ENCODE measurements around the gene SPARCL1. TPM values are rescaled to one million over a fixed set of nuclear protein-coding genes. Genes with fewer than 3 reads are reported as not detected.
"Not testable (repeated sequence)": the region's sequence is repeated elsewhere in the genome, so short reads cannot be mapped to it uniquely, and the experiment has no call there.

The SPARCL1 gene
- polyA plus RNA-seq, 2 of the 4 experiments (the other 2 are of a cell fraction), result not detected

DNA sequence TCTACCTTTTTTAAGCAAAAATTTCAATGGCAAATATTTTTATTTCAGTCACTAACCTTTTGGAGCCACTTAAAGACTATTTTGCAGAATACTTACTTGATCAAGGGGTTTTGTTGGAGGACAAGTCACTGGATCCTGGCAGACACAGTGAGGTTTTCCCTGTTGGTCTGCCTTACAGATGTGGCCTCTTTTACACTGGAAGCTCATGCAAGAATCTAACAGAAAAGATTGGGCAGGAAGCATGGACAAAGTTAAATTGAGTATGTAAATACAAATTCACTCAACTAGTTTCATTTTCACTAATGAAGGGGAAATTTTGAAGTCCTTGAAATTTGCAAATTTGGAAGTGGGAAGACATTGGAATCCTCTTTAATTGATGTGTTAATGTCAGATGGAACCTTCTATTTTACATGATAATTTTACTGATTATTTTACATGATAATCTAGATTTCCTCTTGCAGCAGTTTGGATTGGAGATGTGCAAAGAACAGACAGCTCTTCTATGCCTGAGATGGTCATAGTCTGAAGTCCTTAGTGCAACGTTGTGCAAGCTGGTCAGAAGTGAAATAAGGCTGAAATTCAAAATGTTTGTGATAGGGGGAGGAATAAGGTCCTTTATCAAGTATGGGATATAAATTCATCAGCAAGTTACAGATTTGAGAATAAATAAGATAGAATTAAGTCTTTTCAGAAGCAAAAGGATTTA lies 38.4 kb downstream of the SPARCL1 start:
- no peak for FAIRE-seq
- no peak for ATAC-seq
- H3K27ac ChIP-seq, result no peak overlapping the region
- H3K9me3 ChIP-seq, result no peaks in the 10 kb centered on the region
- ChIA-PET POLR2A (no interaction called here), CTCF (interaction anchor here (0.5 to 0.6 kb wide), 2 partner anchors 17 to 203 kb away, joined by 3 read pairs; no protein-coding TSS in a partner anchor)
- no peak overlapping the region for H3K4me3 ChIP-seq
- H3K4me2 ChIP-seq, result no peak overlapping the region
- H3K4me1 ChIP-seq, result no peaks in the 10 kb centered on the region
- no peak for TF ChIP-seq POLR2A (IDR thresholded peaks at IDR 0.05; ENCODE audit: low read length)
- no peak for TF ChIP-seq PHF8 (IDR thresholded peaks at IDR 0.05; ENCODE audit: borderline replicate concordance, low read depth)
- TF ChIP-seq EHF (CRISPR knock-in tag; IDR thresholded peaks at IDR 0.05), result no peak
- TF ChIP-seq JUN (IDR thresholded peaks at IDR 0.05), result no peak
- TF ChIP-seq, protein P1, sequence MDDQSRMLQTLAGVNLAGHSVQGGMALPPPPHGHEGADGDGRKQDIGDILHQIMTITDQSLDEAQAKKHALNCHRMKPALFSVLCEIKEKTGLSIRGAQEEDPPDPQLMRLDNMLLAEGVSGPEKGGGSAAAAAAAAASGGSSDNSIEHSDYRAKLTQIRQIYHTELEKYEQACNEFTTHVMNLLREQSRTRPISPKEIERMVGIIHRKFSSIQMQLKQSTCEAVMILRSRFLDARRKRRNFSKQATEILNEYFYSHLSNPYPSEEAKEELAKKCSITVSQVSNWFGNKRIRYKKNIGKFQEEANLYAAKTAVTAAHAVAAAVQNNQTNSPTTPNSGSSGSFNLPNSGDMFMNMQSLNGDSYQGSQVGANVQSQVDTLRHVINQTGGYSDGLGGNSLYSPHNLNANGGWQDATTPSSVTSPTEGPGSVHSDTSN (IDR thresholded peaks at IDR 0.05), result no peak
- no peak for TF ChIP-seq CHD2 (IDR thresholded peaks at IDR 0.05; ENCODE audit: low read length, partially characterized antibody)
- TF ChIP-seq ZC3H11A (IDR thresholded peaks at IDR 0.05), result no peak
- TF ChIP-seq POLR2AphosphoS2 (conservative IDR thresholded peaks at IDR 0.05; ENCODE audit: low read length), result no peak
- no peak for TF ChIP-seq GATA3 (IDR thresholded peaks at IDR 0.05; ENCODE audit: borderline replicate concordance)
- no peak for TF ChIP-seq FOXS1 (CRISPR knock-in tag; IDR thresholded peaks at IDR 0.05)
- TF ChIP-seq JUNB (IDR thresholded peaks at IDR 0.05), result no peak
- TF ChIP-seq, protein P2, sequence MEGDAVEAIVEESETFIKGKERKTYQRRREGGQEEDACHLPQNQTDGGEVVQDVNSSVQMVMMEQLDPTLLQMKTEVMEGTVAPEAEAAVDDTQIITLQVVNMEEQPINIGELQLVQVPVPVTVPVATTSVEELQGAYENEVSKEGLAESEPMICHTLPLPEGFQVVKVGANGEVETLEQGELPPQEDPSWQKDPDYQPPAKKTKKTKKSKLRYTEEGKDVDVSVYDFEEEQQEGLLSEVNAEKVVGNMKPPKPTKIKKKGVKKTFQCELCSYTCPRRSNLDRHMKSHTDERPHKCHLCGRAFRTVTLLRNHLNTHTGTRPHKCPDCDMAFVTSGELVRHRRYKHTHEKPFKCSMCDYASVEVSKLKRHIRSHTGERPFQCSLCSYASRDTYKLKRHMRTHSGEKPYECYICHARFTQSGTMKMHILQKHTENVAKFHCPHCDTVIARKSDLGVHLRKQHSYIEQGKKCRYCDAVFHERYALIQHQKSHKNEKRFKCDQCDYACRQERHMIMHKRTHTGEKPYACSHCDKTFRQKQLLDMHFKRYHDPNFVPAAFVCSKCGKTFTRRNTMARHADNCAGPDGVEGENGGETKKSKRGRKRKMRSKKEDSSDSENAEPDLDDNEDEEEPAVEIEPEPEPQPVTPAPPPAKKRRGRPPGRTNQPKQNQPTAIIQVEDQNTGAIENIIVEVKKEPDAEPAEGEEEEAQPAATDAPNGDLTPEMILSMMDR (IDR thresholded peaks at IDR 0.05), result no peak
- WGBS (ENCODE audit: missing lambda C conversion rate), result 25% methylated on average over 1 of the region's 1 CpG
- no peak for DNase-seq (ENCODE audit: low read depth in 1 of 2, low spot score in 1 of 2)

DNA sequence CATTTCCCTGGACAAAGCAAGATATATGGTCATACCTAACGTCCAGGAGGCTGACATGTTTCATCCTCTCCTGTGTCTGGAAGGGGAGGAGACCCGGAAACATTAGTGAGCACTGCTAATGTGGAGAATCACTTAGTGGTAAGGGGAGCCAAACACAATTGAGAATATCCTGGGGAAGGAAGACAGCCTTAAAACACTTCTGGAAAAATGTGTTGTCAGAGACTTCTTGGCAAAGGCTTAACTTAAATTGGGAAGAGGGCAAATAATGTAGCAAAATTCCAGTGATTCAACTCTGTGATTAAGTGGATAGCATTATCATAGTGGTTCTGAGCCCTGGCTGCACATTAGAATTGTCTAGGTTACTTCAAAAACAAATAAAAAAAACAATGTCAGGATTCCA lies 39.5 kb downstream of the SPARCL1 start:
- ChIA-PET CTCF (interaction anchor here (1.0 kb wide), 1 partner anchor 23 kb away, joined by 3 read pairs; no protein-coding TSS in a partner anchor), POLR2A (no interaction called here)
- 56% methylated on average over 2 of the region's 2 CpGs for WGBS (ENCODE audit: missing lambda C conversion rate)
- Histone ChIP-seq H3K4me3 (no peak overlapping the region), H3K9me3 (no peaks in the 10 kb centered on the region), H3K4me1 (no peaks in the 10 kb centered on the region), H3K4me2 (no peak overlapping the region), H3K27ac (no peak overlapping the region)
- FAIRE-seq (no peak), DNase-seq (ENCODE audit: low read depth in 1 of 2, low spot score in 1 of 2) (no peak), ATAC-seq (no peak)
- TF ChIP-seq KDM5A (IDR thresholded peaks at IDR 0.05) (no peak), FOSL2 (IDR thresholded peaks at IDR 0.05) (no peak), FOSL2 (CRISPR knock-in tag; IDR thresholded peaks at IDR 0.05) (no peak), RAD21 (conservative IDR thresholded peaks at IDR 0.05 in 1 of 2, IDR thresholded peaks at IDR 0.05 in 1 of 2) (no peak)

DNA sequence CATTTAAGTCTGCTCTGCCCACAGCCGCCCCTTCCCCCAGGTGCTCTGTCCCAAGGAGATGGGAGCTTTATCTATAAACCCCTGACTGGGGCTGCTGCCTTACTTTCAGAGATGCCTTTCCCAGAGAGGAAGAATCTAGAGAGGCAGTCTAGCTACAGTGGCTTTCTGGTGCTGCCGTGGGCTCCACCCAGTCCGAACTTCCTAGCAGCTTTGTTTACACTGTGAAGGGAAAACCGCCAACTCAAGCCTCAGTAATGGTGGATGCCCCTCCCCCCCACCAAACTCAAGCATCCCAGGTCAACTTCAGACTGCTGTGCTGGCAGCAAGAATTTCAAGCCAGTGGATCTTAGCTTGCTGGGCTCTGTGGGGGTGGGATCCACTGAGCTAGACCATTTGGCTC lies 40.5 kb downstream of the SPARCL1 start:
- POLR2A ChIA-PET; H3K4me1 ChIP-seq; H3K4me3 ChIP-seq; H3K27ac ChIP-seq; H3K4me2 ChIP-seq; H3K9me3 ChIP-seq; DNase-seq (ENCODE audit: low read depth in 1 of 2, low spot score in 1 of 2); FAIRE-seq; ATAC-seq: not testable (repeated sequence)
- CTCF ChIA-PET, result interaction anchor here (1.0 kb wide), 1 partner anchor 22 kb away, joined by 3 read pairs; no protein-coding TSS in a partner anchor
- WGBS (ENCODE audit: missing lambda C conversion rate), result 55% methylated on average over 2 of the region's 4 CpGs

DNA sequence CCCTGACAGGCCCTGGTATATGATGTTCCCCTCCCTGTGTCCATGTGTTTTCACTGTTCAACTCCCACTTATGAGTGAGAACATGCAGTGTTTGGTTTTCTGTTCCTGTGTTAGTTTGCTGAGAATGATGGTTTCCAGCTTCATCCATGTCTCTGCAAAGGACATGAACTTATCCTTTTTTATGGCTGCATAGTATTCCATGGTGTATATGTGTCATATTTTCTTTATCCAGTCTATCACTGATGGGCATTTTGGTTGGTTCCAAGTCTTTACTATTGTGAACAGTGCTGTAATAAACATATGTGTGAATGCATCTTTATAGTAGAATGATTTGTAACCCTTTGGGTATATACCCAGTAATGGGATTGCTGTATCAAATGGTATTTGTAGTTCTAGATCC lies 45.9 kb downstream of the SPARCL1 start:
- H3K4me1 ChIP-seq; DNase-seq (ENCODE audit: low read depth in 1 of 2, low spot score in 1 of 2); H3K9me3 ChIP-seq; H3K4me3 ChIP-seq; FAIRE-seq; H3K27ac ChIP-seq; H3K4me2 ChIP-seq; POLR2A ChIA-PET; CTCF ChIA-PET; ATAC-seq: not testable (repeated sequence)

Data from A549 (cell line).